Heart left ventricle (tissue), 16 donors: ENCODE measurements around the gene NIPA2. TPM values are rescaled to one million over a fixed set of nuclear protein-coding genes. Genes with fewer than 3 reads are reported as not detected.

ENCODE experiments used
- ATAC-seq, 4 donors: fragments of 200-7000 bp; cut with Tn5 transposase; one replicate each; pipeline ENCODE4 v1.9.1; 2020 to 2022; ENCODE audit warnings: moderate library complexity in 4 of 4, mild to moderate bottlenecking in 3 of 4, moderate number of reproducible peaks in 1 of 4
- DNase-seq, 5 donors: peaks; one replicate each; pipeline ENCODE4 v3.0.0-alpha.2; 2020
- H3K27ac ChIP-seq, 12 donors: fragments of 200-600 bp; sonication (generic) in 4 of 12; one replicate each; pipeline versions ENCODE4 v1.5.0 to v1.8.0; 2016 to 2022; ENCODE audit warnings: mild to moderate bottlenecking in 2 of 12
- H3K27me3 ChIP-seq, 9 donors: fragments of 200-600 bp; sonication (generic) in 2 of 9; one replicate each; pipeline versions ENCODE4 v1.5.1 to v1.8.0; 2016 to 2022; ENCODE audit warnings: mild to moderate bottlenecking in 3 of 9
- H3K36me3 ChIP-seq, 9 donors: fragments of 200-600 bp; sonication (generic) in 2 of 9; one replicate each; pipeline versions ENCODE4 v1.5.0 to v1.8.0; 2018 to 2022; ENCODE audit warnings: mild to moderate bottlenecking in 2 of 9
- H3K4me1 ChIP-seq, 12 donors: fragments of 200-600 bp; sonication (generic) in 4 of 12; one replicate each; pipeline versions ENCODE4 v1.5.0 to v1.8.0; 2016 to 2022; ENCODE audit warnings: mild to moderate bottlenecking in 3 of 12
- H3K4me3 ChIP-seq, 12 donors: fragments of 200-600 bp; sonication (generic) in 4 of 12; one replicate each; pipeline versions ENCODE4 v1.5.0 to v1.8.0; 2017 to 2022; ENCODE audit warnings: mild to moderate bottlenecking in 9 of 12, moderate library complexity in 4 of 12
- H3K9me3 ChIP-seq, 12 donors: fragments of 200-600 bp; sonication (generic) in 4 of 12; one replicate each; pipeline versions ENCODE4 v1.5.0 to v1.8.0; 2016 to 2022; ENCODE audit warnings: mild to moderate bottlenecking in 1 of 12
- CTCF ChIP-seq, 12 donors: fragments of 200-600 bp; sonication (generic) in 4 of 12; IDR thresholded peaks; one replicate each; pipeline versions ENCODE4 v1.5.0 to v1.8.0; 2018 to 2022; ENCODE audit warnings: antibody characterized with exemption in 12 of 12, mild to moderate bottlenecking in 5 of 12
- POLR2A ChIP-seq, 2 donors: fragments of 450-650 bp; IDR thresholded peaks; one replicate each; pipeline ENCODE4 v1.6.1; 2017; ENCODE audit warnings: antibody characterized with exemption in 2 of 2, mild to moderate bottlenecking in 2 of 2, moderate library complexity in 2 of 2
- WGBS, 4 donors: extraction: QIAGEN DNeasy Blood & Tissue Kit in 2 of 4; methylation state at CpG; one replicate each; pipeline versions ENCODE4 v1.1.5 to v1.1.7; 2013 to 2018; 5-methylcytosine and 5-hydroxymethylcytosine counted together
- intact Hi-C, 10 donors: fragments of 100-400 bp; cut with DNase I; formaldehyde crosslinking; loops; one replicate each; pipeline versions ENCODE4 v1.11.1 to v1.14.2; 2022
- polyA plus RNA-seq, 2 donors: library from polyadenylated mRNA; stranded (reverse); fragments of 200-250 nt; gene quantifications; one replicate each; pipeline ENCODE4 v1.2.3, GENCODE V29; 2013
- total RNA-seq, 9 donors: library from RNA; depleted of rRNA in 2 of 9; stranded (reverse); fragments of >200 nt in 2 of 9; fragmentation: NEBNext Ultra II Directional in 3 of 9; extraction: Animal tissue kit (Norgen Biotek cat#: 25700) in 3 of 9; gene quantifications; one replicate each; pipeline versions ENCODE4 v1.1.0 to v1.2.4, GENCODE V29; 2016 to 2023
- donor health status: ischemic (EF 13 %, LVEDD 7.1; RV severe dilation, severe dysfunction).
- donor health status: healthy with polysubstance abuse.
- donor health status: DM: no; HTN: yes; CAD: no.
- donor health status: DM: no; HTN: no; CAD: no.
- donor health status: ischemic (EF 25% LVEDD 6.9; RV normal size, moderate dysfunction).
- donor health status: ischemic (EF 25% LVEDD 5.7; RV mildly dilated, moderate dysfunction).
- donor health status: healthy.
- donor health status: DM: yes; HTN: yes; CAD: no.
- donor health status: ischemic (EF 35%, LVEDD 5.7; RV mildly dilated, moderate dysfunction).
- donor health status: nonischemic (EF 11% LVEDD 7.7; RV severe dilation, severe dysfunction).
- donor health status: DM: yes; HTN: yes; CAD: no.
- donor health status: PGD.
- donor health status: ischemic (EF 29% LVEDD 5.4; RV normal size, mild dysfunction).
- donor health status: nonischemic (EF 23%, LVEDD 6.1; RV moderate dilation, normal function).

NIPA2 gene
- total and polyA plus RNA-seq, 11 donors = 5.3 to 47.0 (median 20.6) TPM

- H3K27ac ChIP-seq = no peak overlapping the region
- no peaks in the 10 kb centered on the region for H3K9me3 ChIP-seq
- WGBS, 4 donors = 47 to 67% (median 58%) methylated on average over 4 of the region's 4 CpGs
- H3K4me1 ChIP-seq = no peaks in the 10 kb centered on the region
- no peaks in the 10 kb centered on the region for H3K27me3 ChIP-seq
- intact Hi-C loops = loop anchor here in 1 of 10 donors (10.0 kb wide), 1 partner anchor 59 kb away; no protein-coding TSS in a partner anchor
- no peak for ATAC-seq
- peaks cover 0 to 99% (median 92%) of the 10 kb centered on the region in 9 donors for H3K36me3 ChIP-seq
- H3K4me3 ChIP-seq = no peak overlapping the region
- no peak for DNase-seq
- no peak for TF ChIP-seq CTCF (IDR thresholded peaks at IDR 0.05)
- no peak for TF ChIP-seq POLR2A (IDR thresholded peaks at IDR 0.05)
These were observed 17.3 kb downstream of the NIPA2 start for GRCh38 chr15:22855791-22856190.

DNA sequence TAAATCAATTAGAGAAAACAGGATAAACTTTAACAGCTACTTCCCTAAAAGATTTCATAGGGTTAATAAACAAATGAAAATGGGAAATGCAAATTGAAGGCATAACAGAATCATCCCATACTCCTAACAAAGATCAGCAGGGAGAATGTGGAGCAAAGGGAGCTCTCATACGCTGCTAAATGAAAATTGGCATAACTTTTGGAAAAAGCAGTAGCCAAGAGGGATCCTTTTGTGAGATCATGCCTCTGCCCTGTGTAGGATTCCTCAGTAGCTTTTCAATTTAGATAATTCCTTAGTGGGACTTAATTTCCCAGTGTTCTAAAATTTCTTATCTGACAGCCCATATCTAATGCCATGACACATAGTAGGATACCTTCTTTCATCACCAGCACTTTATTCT, 18.2 kb downstream of the NIPA2 start:
- 78 to 88% (median 83%) methylated on average over 1 of the region's 1 CpG for WGBS, 4 donors
- DNase-seq = no peak
- Histone ChIP-seq H3K9me3 (no peaks in the 10 kb centered on the region), H3K27me3 (no peaks in the 10 kb centered on the region), H3K36me3 (peaks cover 0 to 99% (median 93%) of the 10 kb centered on the region in 9 donors), H3K4me3 (no peak overlapping the region), H3K27ac (no peak overlapping the region), H3K4me1 (no peaks in the 10 kb centered on the region)
- intact Hi-C loops = loop anchor here in 1 of 10 donors (10.0 kb wide), 1 partner anchor 58 kb away; no protein-coding TSS in a partner anchor
- no peak for ATAC-seq
- TF ChIP-seq POLR2A (IDR thresholded peaks at IDR 0.05) = no peak
- TF ChIP-seq CTCF (IDR thresholded peaks at IDR 0.05) = no peak

DNA sequence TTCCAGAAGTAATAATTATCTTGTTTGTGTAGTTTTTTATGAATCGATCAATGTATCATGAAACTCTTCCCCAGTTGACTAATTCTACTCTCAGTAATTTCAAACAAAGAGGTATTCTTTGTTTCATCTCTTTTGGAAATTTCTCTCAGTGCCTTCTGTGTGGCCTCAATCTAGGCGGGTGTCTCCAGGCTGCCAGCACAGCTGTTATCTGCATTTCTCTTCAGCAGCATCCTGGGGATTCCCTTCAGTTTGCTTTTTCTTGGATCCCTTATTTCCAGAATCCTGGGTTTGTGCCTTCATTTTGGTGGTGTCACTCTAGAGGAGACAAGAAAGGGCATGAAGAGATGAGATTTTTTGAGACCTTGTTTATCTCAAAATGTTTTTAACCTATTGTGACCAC, 22.7 kb downstream of the NIPA2 start:
- WGBS, 4 donors = 70 to 74% (median 72%) methylated on average over 2 of the region's 2 CpGs

GRCh38 chr15:22863356-22863755, 24.9 kb downstream of the NIPA2 start:
- 65 to 72% (median 69%) methylated on average over 3 of the region's 3 CpGs for WGBS, 4 donors
- Histone ChIP-seq H3K9me3 (no peaks in the 10 kb centered on the region), H3K4me1 (peaks cover 0 to 9% (median 0%) of the 10 kb centered on the region in 12 donors), H3K27ac (no peak overlapping the region), H3K4me3 (no peak overlapping the region), H3K36me3 (peaks cover 0 to 98% (median 76%) of the 10 kb centered on the region in 9 donors), H3K27me3 (no peaks in the 10 kb centered on the region)
- intact Hi-C loops = no loop called here
- ATAC-seq = peak in 3 of 4 donors; percentile 64 to 67 (median 65)
- DNase-seq = no peak
- TF ChIP-seq POLR2A (IDR thresholded peaks at IDR 0.05) (no peak), CTCF (IDR thresholded peaks at IDR 0.05) (no peak)

More for the DNA sequence above, 22.7 kb downstream of the NIPA2 start:
- H3K9me3 ChIP-seq = no peaks in the 10 kb centered on the region
- DNase-seq (no peak), ATAC-seq (no peak)
- TF ChIP-seq POLR2A (IDR thresholded peaks at IDR 0.05) = no peak
- TF ChIP-seq CTCF (IDR thresholded peaks at IDR 0.05) = no peak
- no peak overlapping the region for H3K4me3 ChIP-seq
- H3K27me3 ChIP-seq = no peaks in the 10 kb centered on the region
- H3K36me3 ChIP-seq = peaks cover 0 to 98% (median 70%) of the 10 kb centered on the region in 9 donors
- no peak overlapping the region for H3K27ac ChIP-seq
- H3K4me1 ChIP-seq = peaks cover 0 to 9% (median 0%) of the 10 kb centered on the region in 12 donors
- intact Hi-C loops = no loop called here
